ENCODE data around the gene FAM83D. TPM values are rescaled to one million over a fixed set of nuclear protein-coding genes. Genes with fewer than 3 reads are reported as not detected.

The FAM83D gene
- total RNA-seq, 1 donor from 2014 or later: 4.6 TPM

DNA sequence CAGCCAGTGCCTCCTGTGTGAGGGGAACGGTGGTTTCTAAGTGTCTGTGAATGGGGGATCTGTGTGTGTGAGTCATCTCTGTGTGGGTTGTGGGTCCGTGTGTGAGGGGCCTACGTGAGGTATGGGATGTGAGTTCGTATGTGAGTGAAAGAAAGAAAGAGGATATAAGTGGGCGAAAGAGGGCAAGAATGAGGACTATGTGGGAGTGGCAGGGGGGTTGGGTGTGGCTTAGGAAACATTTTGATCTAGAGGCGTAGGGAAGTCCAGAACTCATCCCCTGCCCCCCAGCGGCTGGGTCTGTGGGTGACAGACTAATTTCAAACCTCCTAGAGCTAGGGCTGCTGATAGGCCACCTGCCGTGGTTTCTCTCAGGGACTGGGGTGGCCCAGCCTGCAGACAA, 71.4 kb downstream of the FAM83D start:
- DNase-seq (ENCODE audit: extremely low spot score, unreplicated experiment): no peak
- H3K4me3 Mint-ChIP-seq (ENCODE audit: unreplicated experiment): no peak overlapping the region
- no peaks in the 10 kb centered on the region for H3K9me3 Mint-ChIP-seq (ENCODE audit: unreplicated experiment)
- H3K36me3 Mint-ChIP-seq (ENCODE audit: unreplicated experiment): peaks cover 42% of the 10 kb centered on the region
- H3K27me3 Mint-ChIP-seq (ENCODE audit: unreplicated experiment): no peaks in the 10 kb centered on the region
- TF ChIP-seq, protein P1, sequence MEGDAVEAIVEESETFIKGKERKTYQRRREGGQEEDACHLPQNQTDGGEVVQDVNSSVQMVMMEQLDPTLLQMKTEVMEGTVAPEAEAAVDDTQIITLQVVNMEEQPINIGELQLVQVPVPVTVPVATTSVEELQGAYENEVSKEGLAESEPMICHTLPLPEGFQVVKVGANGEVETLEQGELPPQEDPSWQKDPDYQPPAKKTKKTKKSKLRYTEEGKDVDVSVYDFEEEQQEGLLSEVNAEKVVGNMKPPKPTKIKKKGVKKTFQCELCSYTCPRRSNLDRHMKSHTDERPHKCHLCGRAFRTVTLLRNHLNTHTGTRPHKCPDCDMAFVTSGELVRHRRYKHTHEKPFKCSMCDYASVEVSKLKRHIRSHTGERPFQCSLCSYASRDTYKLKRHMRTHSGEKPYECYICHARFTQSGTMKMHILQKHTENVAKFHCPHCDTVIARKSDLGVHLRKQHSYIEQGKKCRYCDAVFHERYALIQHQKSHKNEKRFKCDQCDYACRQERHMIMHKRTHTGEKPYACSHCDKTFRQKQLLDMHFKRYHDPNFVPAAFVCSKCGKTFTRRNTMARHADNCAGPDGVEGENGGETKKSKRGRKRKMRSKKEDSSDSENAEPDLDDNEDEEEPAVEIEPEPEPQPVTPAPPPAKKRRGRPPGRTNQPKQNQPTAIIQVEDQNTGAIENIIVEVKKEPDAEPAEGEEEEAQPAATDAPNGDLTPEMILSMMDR (IDR thresholded peaks at IDR 0.05): no peak
- H3K27ac Mint-ChIP-seq (ENCODE audit: unreplicated experiment): no peak overlapping the region
- H3K4me1 Mint-ChIP-seq (ENCODE audit: unreplicated experiment): no peaks in the 10 kb centered on the region

DNA sequence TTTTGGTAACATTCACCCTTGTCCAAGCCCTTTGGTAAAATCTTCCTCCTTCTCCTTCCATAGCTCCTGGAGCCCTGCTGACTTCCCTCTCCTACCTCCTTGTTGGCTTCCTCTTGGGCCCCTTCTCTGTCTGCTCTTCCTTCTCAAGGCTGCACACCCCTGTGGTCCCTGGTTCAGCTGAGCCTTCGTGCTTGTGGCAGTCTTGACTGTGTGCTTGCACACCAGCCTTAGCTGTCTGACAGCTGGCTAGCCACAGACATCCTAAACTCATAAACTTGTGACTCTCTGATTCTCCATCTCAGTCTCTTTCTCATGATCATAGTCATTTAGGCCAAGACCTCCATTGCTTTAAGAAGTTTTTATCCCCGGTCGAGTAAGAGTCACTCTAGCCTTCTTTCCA, 73.0 kb downstream of the FAM83D start:
- no peaks in the 10 kb centered on the region for H3K4me1 Mint-ChIP-seq (ENCODE audit: unreplicated experiment)
- no peaks in the 10 kb centered on the region for H3K27me3 Mint-ChIP-seq (ENCODE audit: unreplicated experiment)
- H3K27ac Mint-ChIP-seq (ENCODE audit: unreplicated experiment): no peak overlapping the region
- peaks cover 50% of the 10 kb centered on the region for H3K36me3 Mint-ChIP-seq (ENCODE audit: unreplicated experiment)
- DNase-seq (ENCODE audit: extremely low spot score, unreplicated experiment): no peak
- no peak overlapping the region for H3K4me3 Mint-ChIP-seq (ENCODE audit: unreplicated experiment)
- no peaks in the 10 kb centered on the region for H3K9me3 Mint-ChIP-seq (ENCODE audit: unreplicated experiment)
- TF ChIP-seq, protein P1 (IDR thresholded peaks at IDR 0.05): no peak

DNA sequence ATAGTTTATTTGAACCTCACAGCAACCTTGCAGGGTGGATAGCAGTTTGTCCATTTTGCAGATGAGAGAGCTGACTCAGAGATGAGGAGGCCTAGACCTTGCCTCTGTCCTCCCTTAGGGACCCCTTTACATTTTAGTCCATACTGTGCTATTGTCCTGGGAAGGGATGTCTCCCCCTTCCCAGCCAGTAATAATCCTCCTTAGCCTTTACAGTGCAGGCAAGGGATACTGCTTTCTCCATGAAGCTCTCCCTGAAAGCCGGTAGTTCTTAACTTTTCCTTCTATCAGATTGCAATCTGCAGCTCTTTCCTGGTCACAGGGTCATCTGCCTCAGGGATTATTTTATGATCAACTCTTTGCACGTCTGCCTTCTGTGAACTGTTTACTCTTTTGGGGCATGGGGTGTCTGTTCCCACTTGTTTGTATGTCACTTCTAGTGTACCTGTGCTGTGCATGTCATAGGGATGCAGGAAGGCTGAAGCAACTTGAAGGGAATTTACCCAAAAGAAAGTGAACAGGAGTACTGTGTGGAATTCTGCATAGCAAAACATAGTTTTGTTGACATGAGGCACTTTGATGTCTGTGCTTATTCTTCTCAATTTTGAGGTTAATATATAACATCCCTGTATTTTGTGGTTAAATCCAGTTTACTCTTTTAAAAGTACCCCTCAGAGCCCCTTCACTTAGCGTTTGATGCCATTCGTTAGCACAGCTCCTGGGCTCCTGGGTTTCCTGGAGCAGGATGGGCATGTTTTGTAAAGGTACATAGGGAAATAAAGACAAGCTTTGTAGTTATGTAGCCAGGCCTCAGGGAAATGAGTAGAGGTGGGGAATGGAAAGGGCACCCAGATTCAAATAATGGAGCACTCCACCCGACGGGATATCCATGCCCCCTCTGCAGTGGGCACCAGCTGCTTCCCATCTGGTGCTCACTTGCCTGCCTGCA, 74.0 kb downstream of the FAM83D start:
- Mint-ChIP-seq H3K27ac (ENCODE audit: unreplicated experiment) (no peak overlapping the region), H3K9me3 (ENCODE audit: unreplicated experiment) (no peaks in the 10 kb centered on the region), H3K36me3 (ENCODE audit: unreplicated experiment) (peaks cover 47% of the 10 kb centered on the region), H3K4me3 (ENCODE audit: unreplicated experiment) (no peak overlapping the region), H3K4me1 (ENCODE audit: unreplicated experiment) (no peaks in the 10 kb centered on the region), H3K27me3 (ENCODE audit: unreplicated experiment) (no peaks in the 10 kb centered on the region)
- DNase-seq (ENCODE audit: extremely low spot score, unreplicated experiment): no peak
- TF ChIP-seq, protein P1 (IDR thresholded peaks at IDR 0.05): no peak

Other genes with a start within 250 kb of the FAM83D start
- gene SLC32A1, start 201.9 kb upstream of the FAM83D start, total RNA-seq: not detected in 2 replicates
- gene ACTR5, start 178.0 kb upstream of the FAM83D start, total RNA-seq: 4.7 and 5.8 TPM in 2 replicates
- not detected in 2 replicates for gene PPP1R16B, start 120.7 kb upstream of the FAM83D start, total RNA-seq
- gene DHX35, start 35.9 kb downstream of the FAM83D start, total RNA-seq: 10.1 and 10.3 TPM in 2 replicates

All from osteocyte (in vitro differentiated cells).